HG03432 (cell line): Measurements from ENCODE around the gene IRX6.

Experiments
- ATAC-seq: cut with Tn5 transposase; IDR thresholded peaks from one replicate; pipeline ENCODE4 v1.9.1; 2021; ENCODE audit warnings: mild to moderate bottlenecking, moderate library complexity; ENCODE audit not compliant: unreplicated experiment

The IRX6 gene

GRCh38 chr16:55364811-55365210 lies 40.8 kb downstream of the IRX6 start:
- ATAC-seq, result no peak

GRCh38 chr16:55367301-55367811 lies 43.4 kb downstream of the IRX6 start:
- no peak for ATAC-seq

- no peak for ATAC-seq
Measured at GRCh38 chr16:55367866-55368603, 44.0 kb downstream of the IRX6 start.

- ATAC-seq, result no peak
Measured at GRCh38 chr16:55369151-55369550, 45.1 kb downstream of the IRX6 start.

GRCh38 chr16:55370762-55371482 lies 46.9 kb downstream of the IRX6 start:
- peak; percentile 68 for ATAC-seq

- no peak for ATAC-seq
Measured at GRCh38 chr16:55372792-55373488, 48.9 kb downstream of the IRX6 start.

- ATAC-seq, result no peak
Measured at GRCh38 chr16:55373489-55373832, 49.5 kb downstream of the IRX6 start.

- no peak for ATAC-seq
Measured at GRCh38 chr16:55376045-55376444, 52.0 kb downstream of the IRX6 start.

GRCh38 chr16:55376567-55377167 lies 52.7 kb downstream of the IRX6 start:
- ATAC-seq, result no peak

- no peak for ATAC-seq
Measured at GRCh38 chr16:55377840-55378239, 53.8 kb downstream of the IRX6 start.

- ATAC-seq, result no peak
Measured at GRCh38 chr16:55378616-55379015, 54.6 kb downstream of the IRX6 start.

- no peak for ATAC-seq
Measured at GRCh38 chr16:55379371-55379770, 55.4 kb downstream of the IRX6 start.

GRCh38 chr16:55379876-55380390 lies 55.9 kb downstream of the IRX6 start:
- ATAC-seq, result no peak
